GM18909 (cell line): ENCODE measurements around the gene TRPV5.

Experiments used
- ATAC-seq: cut with Tn5 transposase; IDR thresholded peaks from one replicate; pipeline ENCODE4 v1.9.1; 2021; ENCODE audit warnings: mild to moderate bottlenecking; ENCODE audit not compliant: unreplicated experiment, poor library complexity

The TRPV5 gene

GRCh38 chr7:142889816-142890215, 43.7 kb downstream of the TRPV5 start:
- no peak for ATAC-seq

- no peak for ATAC-seq
Observed at GRCh38 chr7:142887282-142888015, 46.1 kb downstream of the TRPV5 start.

GRCh38 chr7:142886866-142887265, 46.7 kb downstream of the TRPV5 start:
- no peak for ATAC-seq

GRCh38 chr7:142885311-142886230, 48.0 kb downstream of the TRPV5 start, which contains the start of gene TRPV6:
TSS of gene TRPV6 (minus strand) at chr7:142885745.
- no peak for ATAC-seq

- no peak for ATAC-seq
Observed at GRCh38 chr7:142884286-142884640, 49.3 kb downstream of the TRPV5 start.

DNA sequence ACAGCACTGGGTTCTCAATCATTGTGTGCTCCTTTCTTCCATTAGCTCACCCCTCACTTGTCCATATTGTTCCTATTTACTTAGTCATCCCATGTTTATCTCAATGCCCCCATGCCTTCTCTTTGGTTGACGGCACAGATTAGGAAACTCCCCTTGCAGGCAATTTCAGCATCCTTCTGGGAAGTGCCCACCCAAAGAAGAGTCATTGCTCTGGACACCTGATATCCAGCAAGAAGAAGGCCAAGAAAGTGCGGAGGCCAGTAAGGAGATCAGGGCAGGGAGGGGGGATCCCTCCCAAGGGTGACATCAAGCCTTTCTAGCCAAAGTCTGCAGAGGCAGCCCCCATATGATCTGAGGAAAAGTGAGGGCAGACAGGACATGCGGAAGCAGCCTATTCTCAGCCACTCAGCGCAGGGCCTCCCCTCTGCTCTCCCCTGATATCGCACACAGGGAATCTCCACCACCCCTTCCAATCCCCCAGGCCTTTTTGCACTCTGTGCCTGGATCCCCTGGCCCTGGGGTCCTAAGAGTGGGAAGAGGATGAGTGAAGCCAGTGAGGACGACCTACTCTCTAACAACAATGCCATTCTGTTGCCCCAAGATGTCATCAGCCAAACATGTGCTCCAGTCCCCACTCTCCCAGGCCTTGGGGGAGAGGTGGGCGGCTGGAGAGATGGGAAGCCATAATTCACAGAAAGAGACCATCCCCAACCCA, 49.8 kb downstream of the TRPV5 start:
- ATAC-seq: no peak

- ATAC-seq: no peak
Observed at GRCh38 chr7:142883145-142883544, 50.4 kb downstream of the TRPV5 start.

DNA sequence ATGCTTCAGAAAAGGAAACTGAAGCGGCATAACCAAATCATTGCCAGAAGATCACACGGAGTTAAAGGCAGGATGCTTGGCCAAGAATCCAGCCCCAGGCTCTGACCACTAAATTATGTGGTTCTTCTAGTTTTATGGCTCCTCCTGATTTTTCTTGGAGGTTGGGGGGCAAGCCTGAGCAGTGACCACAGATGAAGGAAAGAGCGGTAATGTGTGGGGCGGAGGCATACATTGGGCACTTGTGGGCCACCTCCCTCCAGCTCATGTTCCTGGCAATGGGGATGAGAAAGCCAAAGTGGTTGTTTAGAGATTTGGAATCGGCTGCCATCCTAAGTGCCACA, 51.2 kb downstream of the TRPV5 start:
- no peak for ATAC-seq

- no peak for ATAC-seq
Observed at GRCh38 chr7:142881586-142882337, 51.8 kb downstream of the TRPV5 start.

DNA sequence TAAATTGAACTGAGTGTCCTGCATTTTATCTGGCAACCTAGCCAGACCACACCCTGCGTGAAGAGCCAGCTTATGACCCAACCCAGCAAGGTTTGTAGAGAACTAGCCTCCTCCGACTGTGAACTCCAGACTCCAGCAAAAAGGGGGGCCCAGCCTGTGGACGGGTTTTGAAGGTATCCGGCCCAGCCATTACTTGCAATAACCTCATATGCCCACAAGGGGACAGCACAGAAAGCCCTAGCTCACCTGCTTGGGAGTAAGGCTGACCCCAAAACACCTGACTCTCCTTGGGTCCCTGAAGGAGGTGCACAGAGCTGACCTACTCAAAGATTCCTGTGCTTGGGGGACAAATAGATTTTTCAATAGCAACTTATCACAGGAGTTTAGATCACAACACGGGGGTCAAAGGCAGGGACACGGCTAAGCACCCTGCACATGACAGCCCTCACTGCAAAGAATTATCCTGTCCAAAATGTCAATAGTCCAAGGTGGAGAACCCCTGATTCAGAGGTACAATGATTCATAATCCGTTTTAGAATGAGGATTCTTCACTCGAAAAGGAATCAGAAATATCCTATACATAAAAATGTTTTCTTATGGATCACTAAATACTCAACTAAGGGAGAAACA, 52.6 kb downstream of the TRPV5 start:
- ATAC-seq: peak; percentile 69

DNA sequence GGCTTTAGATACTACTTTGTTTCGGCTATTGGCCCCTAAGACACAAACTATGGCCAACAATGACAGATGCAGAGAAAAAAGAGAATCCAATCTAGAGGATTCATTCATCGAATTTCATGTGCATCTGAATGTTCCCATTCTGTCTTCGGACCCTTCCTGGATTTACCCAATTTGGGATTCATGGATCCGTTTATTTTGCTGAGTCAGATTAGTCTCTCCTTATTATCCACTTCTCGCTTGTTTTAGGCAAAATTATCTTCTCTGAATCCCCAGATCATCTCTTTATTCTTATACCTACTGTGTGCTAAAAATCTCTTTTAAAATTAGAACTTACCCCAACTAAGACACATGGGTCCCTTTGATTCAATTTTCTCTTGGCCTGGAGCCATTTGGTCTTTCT, 54.5 kb downstream of the TRPV5 start:
- ATAC-seq: no peak

- no peak for ATAC-seq
Observed at GRCh38 chr7:142878315-142878714, 55.2 kb downstream of the TRPV5 start.

- ATAC-seq: no peak
Observed at GRCh38 chr7:142876991-142877910, 56.3 kb downstream of the TRPV5 start.

DNA sequence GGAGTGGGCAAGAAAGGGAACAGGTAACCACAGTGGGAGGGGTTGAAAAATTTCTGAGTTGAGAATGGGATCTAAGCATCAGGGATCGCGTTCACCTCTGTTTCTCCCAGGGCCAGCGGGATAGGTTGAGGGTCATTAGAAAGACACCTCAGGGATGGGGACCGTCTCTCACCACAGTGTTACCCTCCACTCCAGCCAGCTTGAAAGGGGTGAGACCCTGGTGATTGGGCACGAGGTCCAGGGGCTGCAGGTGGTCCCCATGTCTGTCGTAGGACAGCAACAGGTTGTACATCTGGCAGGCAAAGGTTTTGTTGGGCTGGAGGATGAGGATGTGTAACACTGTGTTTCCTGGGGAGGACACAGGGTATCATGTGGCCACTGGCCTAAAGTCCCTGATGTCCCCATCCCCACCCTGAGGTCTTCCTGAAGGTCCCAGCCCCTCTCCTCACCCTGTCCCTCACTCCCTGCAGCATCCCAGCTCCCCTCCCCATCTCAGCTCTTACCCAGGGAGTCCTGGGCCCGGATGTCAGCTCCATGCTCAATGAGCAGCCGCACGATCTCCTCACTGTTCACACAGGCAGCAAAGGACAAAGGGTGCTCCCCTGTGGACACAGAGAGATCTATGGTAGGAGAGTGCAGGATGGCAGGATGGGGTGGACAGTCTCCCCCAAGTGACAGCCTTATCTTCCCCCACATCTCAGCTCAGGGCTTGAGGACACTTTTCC, 57.1 kb downstream of the TRPV5 start:
- ATAC-seq: no peak

- no peak for ATAC-seq
Observed at GRCh38 chr7:142875456-142875855, 58.1 kb downstream of the TRPV5 start.

- no peak for ATAC-seq
Observed at GRCh38 chr7:142874837-142875236, 58.7 kb downstream of the TRPV5 start.

DNA sequence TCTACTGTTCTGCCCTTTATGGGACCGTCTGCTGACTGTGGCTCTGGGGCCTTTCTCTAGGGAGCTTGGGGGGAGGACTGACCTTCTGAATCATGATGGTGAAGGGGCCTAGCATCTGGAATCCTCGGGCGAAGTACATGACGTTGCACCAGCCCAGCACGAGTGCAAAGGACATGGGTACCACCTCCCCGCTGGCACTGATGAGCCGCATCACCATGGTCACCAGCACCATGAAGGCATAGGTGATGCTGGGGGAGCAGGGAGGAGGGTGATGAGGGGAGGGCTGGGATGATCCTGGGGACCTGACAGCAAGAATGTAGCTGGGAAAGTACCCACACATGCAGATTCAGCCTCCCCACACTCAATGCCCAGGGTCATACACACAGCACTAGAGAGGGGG, 59.1 kb downstream of the TRPV5 start:
- no peak for ATAC-seq

DNA sequence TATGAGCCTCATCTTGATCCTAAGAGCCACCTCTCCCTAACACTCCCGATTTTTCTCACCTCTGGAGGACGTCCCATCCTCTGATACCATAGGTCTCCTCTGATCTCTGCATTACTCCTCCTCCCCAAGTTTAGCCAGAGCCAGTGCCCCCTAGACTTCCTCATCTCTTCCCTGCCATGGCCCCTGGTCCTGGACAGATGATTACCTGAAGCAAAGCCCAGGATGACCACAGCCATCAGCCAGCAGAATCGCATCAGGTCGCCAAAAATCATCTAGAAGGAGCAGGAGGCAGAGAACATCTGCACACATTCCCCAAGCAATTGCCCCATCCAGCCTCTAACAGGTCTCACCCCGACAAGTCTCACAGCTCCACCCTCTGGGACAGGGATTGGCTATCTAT, 59.7 kb downstream of the TRPV5 start:
- no peak for ATAC-seq
